WTC11 (cell line): ENCODE measurements around the gene ZNF91.

ENCODE experiments used
- E2F5 ChIP-seq: sonication (generic); formaldehyde crosslinking; IDR thresholded peaks from 2 replicates; pipeline ENCODE4 v1.8.1; 2022; ENCODE audit warnings: mild to moderate bottlenecking, moderate library complexity, missing genetic modification reagents
- MAX ChIP-seq: sonication (generic); formaldehyde crosslinking; IDR thresholded peaks from 2 replicates; pipeline ENCODE4 v1.8.0; 2022; ENCODE audit warnings: mild to moderate bottlenecking, missing genetic modification reagents
- TF ChIP-seq, protein P1 (sequence below): sonication (generic); formaldehyde crosslinking; IDR thresholded peaks from 2 replicates; pipeline ENCODE4 v1.8.1; 2023; ENCODE audit warnings: mild to moderate bottlenecking, missing genetic modification reagents, moderate library complexity

DNA sequence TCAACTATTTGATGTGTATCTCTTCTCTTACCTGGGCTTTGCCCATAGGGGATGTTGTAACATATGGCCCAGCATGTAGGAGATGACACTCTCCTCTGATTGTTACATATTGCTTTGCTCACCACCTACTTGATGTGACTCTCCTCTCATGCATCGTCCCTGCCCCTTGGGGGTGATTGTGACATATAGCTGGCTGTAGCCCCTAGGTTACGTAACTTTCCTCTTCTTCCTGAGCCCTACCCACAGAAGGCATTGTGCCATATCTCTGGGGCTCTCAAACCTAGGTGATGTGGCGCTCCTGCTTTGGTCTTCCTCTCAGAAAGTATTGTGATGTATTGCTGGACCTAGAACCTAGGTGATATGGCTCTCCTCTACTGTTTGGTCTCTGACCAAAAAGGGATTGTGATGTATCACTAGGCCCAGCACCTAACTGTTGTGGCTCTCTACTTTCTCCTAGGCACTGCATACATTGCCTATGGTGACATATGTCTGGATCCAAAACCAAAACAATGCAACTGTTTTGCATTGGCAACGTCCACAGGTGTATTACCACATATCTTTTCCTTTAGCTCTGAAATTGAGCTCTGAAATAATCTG lies 73.2 kb downstream of the ZNF91 start:
- TF ChIP-seq E2F5 (CRISPR knock-in tag) = no peak
- TF ChIP-seq MAX (CRISPR knock-in tag) = no peak
- TF ChIP-seq, protein P1, sequence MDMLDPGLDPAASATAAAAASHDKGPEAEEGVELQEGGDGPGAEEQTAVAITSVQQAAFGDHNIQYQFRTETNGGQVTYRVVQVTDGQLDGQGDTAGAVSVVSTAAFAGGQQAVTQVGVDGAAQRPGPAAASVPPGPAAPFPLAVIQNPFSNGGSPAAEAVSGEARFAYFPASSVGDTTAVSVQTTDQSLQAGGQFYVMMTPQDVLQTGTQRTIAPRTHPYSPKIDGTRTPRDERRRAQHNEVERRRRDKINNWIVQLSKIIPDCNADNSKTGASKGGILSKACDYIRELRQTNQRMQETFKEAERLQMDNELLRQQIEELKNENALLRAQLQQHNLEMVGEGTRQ (CRISPR knock-in tag) = no peak
